ENCODE measurements around the gene EXD2. TPM values are rescaled to one million over a fixed set of nuclear protein-coding genes. Genes with fewer than 3 reads are reported as not detected.
"Not testable (repeated sequence)": the region's sequence is repeated elsewhere in the genome, so short reads cannot be mapped to it uniquely, and the experiment has no call there.

Gene EXD2
- total and polyA plus RNA-seq, 2 of the 13 experiments (the other 11 are each of a cell fraction or from before 2014, with no cell fraction given) = 9.5 to 15.1 TPM

DNA sequence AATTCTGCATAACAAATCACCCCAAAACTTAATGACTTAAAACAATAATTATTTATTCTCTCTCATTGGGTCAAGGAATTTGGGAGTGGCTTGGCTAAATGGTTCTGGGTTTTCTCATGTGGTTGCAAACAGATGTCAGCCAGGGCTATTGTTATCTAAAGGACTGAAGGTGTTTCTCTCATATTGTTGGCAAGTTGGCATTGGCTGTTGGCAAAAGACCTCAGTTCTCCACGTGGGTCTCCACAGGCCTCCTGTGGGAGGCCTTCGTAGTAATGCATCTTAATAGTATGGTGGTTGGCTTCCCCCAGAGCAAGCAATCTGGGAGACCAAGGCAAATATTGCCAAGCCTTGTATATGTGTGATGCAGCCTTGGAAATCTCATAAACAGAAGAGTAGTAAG, 83.0 kb downstream of the EXD2 start:
- ChIA-PET CTCF (ENCODE audit: low intra/inter-chr PET ratio, low total read pairs) (no interaction called here), POLR2A (no interaction called here)
- Histone ChIP-seq H3K9ac (ENCODE audit: insufficient read depth, low read depth, low read length) (no peak overlapping the region), H4K20me1 (ENCODE audit: insufficient read depth, low read length) (no peaks in the 10 kb centered on the region), H3K4me3 (replicated peaks in 1 of 3; ENCODE audit: insufficient read depth in 1 of 3, low read depth in 2 of 3, low read length in 3 of 3) (no peak overlapping the region), H2AFZ (ENCODE audit: low read length) (no peak overlapping the region), H3K36me3 (replicated peaks in 1 of 2; ENCODE audit: control insufficient read depth in 1 of 2, insufficient read depth in 2 of 2, low read length in 2 of 2) (no peaks in the 10 kb centered on the region), H3K79me2 (ENCODE audit: insufficient read depth, low read length) (no peaks in the 10 kb centered on the region), H3K9me3 (ENCODE audit: low read length) (no peaks in the 10 kb centered on the region), H3K27me3 (ENCODE audit: control insufficient read depth in 1 of 2, insufficient read depth in 2 of 2, low read length in 2 of 2) (peaks cover 0 to 1% of the 10 kb centered on the region in 2 experiments; a peak in 1 of 5 replicates), H3K4me2 (ENCODE audit: low read depth, low read length) (no peak overlapping the region), H3K4me1 (ENCODE audit: insufficient read depth, low read length) (peaks cover 15% of the 10 kb centered on the region), H3K27ac (ENCODE audit: extremely low read length, insufficient read depth, low read length) (no peak overlapping the region)
- ATAC-seq (no peak), FAIRE-seq (no peak), DNase-seq (ENCODE audit: low spot score) (no peak)
- no TSS peak for BruUV-seq (replicated peaks)
- intact Hi-C loops (cut with micrococcal nuclease; ENCODE audit: unreplicated experiment) = no loop called here
- in situ Hi-C loops (cut with HindIII; ENCODE audit: extremely low pct_ligation_motif_present, low pct_unique_long_range_greater_than_20kb) = no loop called here
- TF ChIP-seq ZSCAN20 (CRISPR knock-in tag; IDR thresholded peaks at IDR 0.05; ENCODE audit: borderline replicate concordance) = no peak
- TF ChIP-seq ZNF530 (CRISPR knock-in tag; IDR thresholded peaks at IDR 0.05; ENCODE audit: low read depth) = no peak
- whole genome bisulfite sequencing (ENCODE audit: low lambda C conversion rate) = no CpG with 5 or more reads among the region's 2 CpGs

GRCh38 chr14:69275331-69275730, 84.0 kb downstream of the EXD2 start:
- ChIA-PET POLR2A (no interaction called here), CTCF (ENCODE audit: low intra/inter-chr PET ratio, low total read pairs) (no interaction called here)
- Histone ChIP-seq H2AFZ (ENCODE audit: low read length) (no peak overlapping the region), H3K4me2 (ENCODE audit: low read depth, low read length) (no peak overlapping the region), H3K36me3 (replicated peaks in 1 of 2; ENCODE audit: control insufficient read depth in 1 of 2, insufficient read depth in 2 of 2, low read length in 2 of 2) (no peaks in the 10 kb centered on the region), H3K9me3 (ENCODE audit: low read length) (no peaks in the 10 kb centered on the region), H3K4me1 (ENCODE audit: insufficient read depth, low read length) (peaks cover 9% of the 10 kb centered on the region), H3K27me3 (ENCODE audit: control insufficient read depth in 1 of 2, insufficient read depth in 2 of 2, low read length in 2 of 2) (peaks cover 0 to 1% of the 10 kb centered on the region in 2 experiments; a peak in 1 of 5 replicates), H4K20me1 (ENCODE audit: insufficient read depth, low read length) (no peaks in the 10 kb centered on the region), H3K79me2 (ENCODE audit: insufficient read depth, low read length) (no peaks in the 10 kb centered on the region), H3K27ac (ENCODE audit: extremely low read length, insufficient read depth, low read length) (no peak overlapping the region), H3K4me3 (replicated peaks in 1 of 3; ENCODE audit: insufficient read depth in 1 of 3, low read depth in 2 of 3, low read length in 3 of 3) (no peak overlapping the region), H3K9ac (ENCODE audit: insufficient read depth, low read depth, low read length) (no peak overlapping the region)
- TF ChIP-seq, protein P1, sequence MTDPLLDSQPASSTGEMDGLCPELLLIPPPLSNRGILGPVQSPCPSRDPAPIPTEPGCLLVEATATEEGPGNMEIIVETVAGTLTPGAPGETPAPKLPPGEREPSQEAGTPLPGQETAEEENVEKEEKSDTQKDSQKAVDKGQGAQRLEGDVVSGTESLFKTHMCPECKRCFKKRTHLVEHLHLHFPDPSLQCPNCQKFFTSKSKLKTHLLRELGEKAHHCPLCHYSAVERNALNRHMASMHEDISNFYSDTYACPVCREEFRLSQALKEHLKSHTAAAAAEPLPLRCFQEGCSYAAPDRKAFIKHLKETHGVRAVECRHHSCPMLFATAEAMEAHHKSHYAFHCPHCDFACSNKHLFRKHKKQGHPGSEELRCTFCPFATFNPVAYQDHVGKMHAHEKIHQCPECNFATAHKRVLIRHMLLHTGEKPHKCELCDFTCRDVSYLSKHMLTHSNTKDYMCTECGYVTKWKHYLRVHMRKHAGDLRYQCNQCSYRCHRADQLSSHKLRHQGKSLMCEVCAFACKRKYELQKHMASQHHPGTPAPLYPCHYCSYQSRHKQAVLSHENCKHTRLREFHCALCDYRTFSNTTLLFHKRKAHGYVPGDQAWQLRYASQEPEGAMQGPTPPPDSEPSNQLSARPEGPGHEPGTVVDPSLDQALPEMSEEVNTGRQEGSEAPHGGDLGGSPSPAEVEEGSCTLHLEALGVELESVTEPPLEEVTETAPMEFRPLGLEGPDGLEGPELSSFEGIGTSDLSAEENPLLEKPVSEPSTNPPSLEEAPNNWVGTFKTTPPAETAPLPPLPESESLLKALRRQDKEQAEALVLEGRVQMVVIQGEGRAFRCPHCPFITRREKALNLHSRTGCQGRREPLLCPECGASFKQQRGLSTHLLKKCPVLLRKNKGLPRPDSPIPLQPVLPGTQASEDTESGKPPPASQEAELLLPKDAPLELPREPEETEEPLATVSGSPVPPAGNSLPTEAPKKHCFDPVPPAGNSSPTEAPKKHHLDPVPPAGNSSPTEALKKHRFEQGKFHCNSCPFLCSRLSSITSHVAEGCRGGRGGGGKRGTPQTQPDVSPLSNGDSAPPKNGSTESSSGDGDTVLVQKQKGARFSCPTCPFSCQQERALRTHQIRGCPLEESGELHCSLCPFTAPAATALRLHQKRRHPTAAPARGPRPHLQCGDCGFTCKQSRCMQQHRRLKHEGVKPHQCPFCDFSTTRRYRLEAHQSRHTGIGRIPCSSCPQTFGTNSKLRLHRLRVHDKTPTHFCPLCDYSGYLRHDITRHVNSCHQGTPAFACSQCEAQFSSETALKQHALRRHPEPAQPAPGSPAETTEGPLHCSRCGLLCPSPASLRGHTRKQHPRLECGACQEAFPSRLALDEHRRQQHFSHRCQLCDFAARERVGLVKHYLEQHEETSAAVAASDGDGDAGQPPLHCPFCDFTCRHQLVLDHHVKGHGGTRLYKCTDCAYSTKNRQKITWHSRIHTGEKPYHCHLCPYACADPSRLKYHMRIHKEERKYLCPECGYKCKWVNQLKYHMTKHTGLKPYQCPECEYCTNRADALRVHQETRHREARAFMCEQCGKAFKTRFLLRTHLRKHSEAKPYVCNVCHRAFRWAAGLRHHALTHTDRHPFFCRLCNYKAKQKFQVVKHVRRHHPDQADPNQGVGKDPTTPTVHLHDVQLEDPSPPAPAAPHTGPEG (CRISPR knock-in tag; IDR thresholded peaks at IDR 0.05) = no peak
- TF ChIP-seq, protein P2, sequence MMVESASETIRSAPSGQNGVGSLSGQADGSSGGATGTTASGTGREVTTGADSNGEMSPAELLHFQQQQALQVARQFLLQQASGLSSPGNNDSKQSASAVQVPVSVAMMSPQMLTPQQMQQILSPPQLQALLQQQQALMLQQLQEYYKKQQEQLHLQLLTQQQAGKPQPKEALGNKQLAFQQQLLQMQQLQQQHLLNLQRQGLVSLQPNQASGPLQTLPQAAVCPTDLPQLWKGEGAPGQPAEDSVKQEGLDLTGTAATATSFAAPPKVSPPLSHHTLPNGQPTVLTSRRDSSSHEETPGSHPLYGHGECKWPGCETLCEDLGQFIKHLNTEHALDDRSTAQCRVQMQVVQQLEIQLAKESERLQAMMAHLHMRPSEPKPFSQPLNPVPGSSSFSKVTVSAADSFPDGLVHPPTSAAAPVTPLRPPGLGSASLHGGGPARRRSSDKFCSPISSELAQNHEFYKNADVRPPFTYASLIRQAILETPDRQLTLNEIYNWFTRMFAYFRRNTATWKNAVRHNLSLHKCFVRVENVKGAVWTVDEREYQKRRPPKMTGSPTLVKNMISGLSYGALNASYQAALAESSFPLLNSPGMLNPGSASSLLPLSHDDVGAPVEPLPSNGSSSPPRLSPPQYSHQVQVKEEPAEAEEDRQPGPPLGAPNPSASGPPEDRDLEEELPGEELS (CRISPR knock-in tag; IDR thresholded peaks at IDR 0.05) = no peak
- DNase-seq (ENCODE audit: low spot score) = no peak
- whole genome bisulfite sequencing (ENCODE audit: low lambda C conversion rate) = 97% methylated on average over 2 of the region's 2 CpGs
- ATAC-seq = no peak
- in situ Hi-C loops (cut with HindIII; ENCODE audit: extremely low pct_ligation_motif_present, low pct_unique_long_range_greater_than_20kb) = no loop called here
- no peak for FAIRE-seq
- no TSS peak for BruUV-seq (replicated peaks)
- intact Hi-C loops (cut with micrococcal nuclease; ENCODE audit: unreplicated experiment) = no loop called here

GRCh38 chr14:69277356-69277755, 86.1 kb downstream of the EXD2 start:
- POLR2A ChIA-PET; H3K9ac ChIP-seq (ENCODE audit: insufficient read depth, low read depth, low read length); H3K79me2 ChIP-seq (ENCODE audit: insufficient read depth, low read length); CTCF ChIA-PET (ENCODE audit: low intra/inter-chr PET ratio, low total read pairs); BruUV-seq (replicated peaks); H3K27me3 ChIP-seq (ENCODE audit: control insufficient read depth in 1 of 2, insufficient read depth in 2 of 2, low read length in 2 of 2); H3K4me2 ChIP-seq (ENCODE audit: low read depth, low read length); in situ Hi-C loops (cut with HindIII; ENCODE audit: extremely low pct_ligation_motif_present, low pct_unique_long_range_greater_than_20kb); H3K4me3 ChIP-seq (replicated peaks in 1 of 3; ENCODE audit: insufficient read depth in 1 of 3, low read depth in 2 of 3, low read length in 3 of 3); H2AFZ ChIP-seq (ENCODE audit: low read length); intact Hi-C loops (cut with micrococcal nuclease; ENCODE audit: unreplicated experiment); FAIRE-seq; ATAC-seq; H3K27ac ChIP-seq (ENCODE audit: extremely low read length, insufficient read depth, low read length); H3K4me1 ChIP-seq (ENCODE audit: insufficient read depth, low read length); H4K20me1 ChIP-seq (ENCODE audit: insufficient read depth, low read length); DNase-seq (ENCODE audit: low spot score); H3K9me3 ChIP-seq (ENCODE audit: low read length); H3K36me3 ChIP-seq (replicated peaks in 1 of 2; ENCODE audit: control insufficient read depth in 1 of 2, insufficient read depth in 2 of 2, low read length in 2 of 2): not testable (repeated sequence)
- WGBS (ENCODE audit: low lambda C conversion rate) = 89% methylated on average over 3 of the region's 3 CpGs

Data from HepG2 (cell line).